Stomach (tissue), 9 donors: ENCODE measurements around the gene ATG4B. TPM values are rescaled to one million over a fixed set of nuclear protein-coding genes. Genes with fewer than 3 reads are reported as not detected.

Source experiments
- DNase-seq, 2 donors: peaks; one replicate each; pipeline versions ENCODE4 v3.0.0 to v3.0.0-alpha.2; 2013 to 2019
- H3K27ac ChIP-seq, 5 donors: fragments of 200-600 bp in 4 of 5; sonication (generic) in 4 of 5; one replicate each; pipeline ENCODE4 v1.5.1; 2013 to 2019; ENCODE audit warnings: mild to moderate bottlenecking in 1 of 5, moderate library complexity in 1 of 5
- H3K27me3 ChIP-seq, 3 donors: fragments of 200-600 bp; sonication (generic); one replicate each; pipeline ENCODE4 v1.5.1; 2017 to 2019; ENCODE audit warnings: mixed run types in 1 of 3
- H3K36me3 ChIP-seq, 4 donors: fragments of 200-600 bp; sonication (generic); 1 replicate in 3 of 4; 2 replicates in 1 of 4; pipeline ENCODE4 v1.5.1; 2016 to 2019
- H3K4me1 ChIP-seq, 4 donors: fragments of 200-600 bp; sonication (generic); one replicate each; pipeline ENCODE4 v1.5.1; 2016 to 2019
- H3K4me3 ChIP-seq, 4 donors: fragments of 200-600 bp; sonication (generic) in 3 of 4; one replicate each; pipeline ENCODE4 v1.5.1; 2016 to 2019; ENCODE audit warnings: mild to moderate bottlenecking in 1 of 4
- H3K9me3 ChIP-seq, 4 donors: fragments of 200-600 bp; sonication (generic); one replicate each; pipeline ENCODE4 v1.5.1; 2016 to 2019
- CTCF ChIP-seq, 7 experiments: fragments of 450-650 bp in 4 of 7; fragments of 200-600 bp in 3 of 7; sonication (generic) in 3 of 7; IDR thresholded peaks; one replicate each; pipeline ENCODE4 v1.5.1; 2016 to 2019; ENCODE audit warnings: antibody characterized with exemption in 7 of 7, control low read depth in 2 of 7, mild to moderate bottlenecking in 1 of 7
- EP300 ChIP-seq: sonication (generic); formaldehyde crosslinking; IDR thresholded peaks from one replicate; pipeline ENCODE4 v1.6.1; 2017; ENCODE audit warnings: antibody characterized with exemption
- POLR2A ChIP-seq, 4 donors: fragments of 450-650 bp; IDR thresholded peaks; one replicate each; pipeline ENCODE4 v1.6.1; 2016; ENCODE audit warnings: antibody characterized with exemption in 4 of 4, control low read depth in 2 of 4, mild to moderate bottlenecking in 1 of 4, moderate library complexity in 1 of 4
- POLR2AphosphoS5 ChIP-seq, 3 donors: sonication (generic); formaldehyde crosslinking; IDR thresholded peaks; one replicate each; pipeline ENCODE4 v1.6.1; 2016; ENCODE audit warnings: antibody characterized with exemption in 3 of 3
- WGBS, 5 donors: extraction: QIAGEN DNeasy Blood & Tissue Kit in 3 of 5; methylation state at CpG; one replicate each; pipeline versions ENCODE4 v1.1.5 to v1.1.7; 2013 to 2018; 5-methylcytosine and 5-hydroxymethylcytosine counted together
- intact Hi-C: fragments of 100-400 bp; cut with DNase I; formaldehyde crosslinking; loops from one replicate; pipeline ENCODE4 v1.15.1; 2023; ENCODE audit warnings: low total_unique reads
- polyA plus RNA-seq, 3 donors: library from polyadenylated mRNA; stranded (reverse); fragments of 200-250 nt; gene quantifications; one replicate each; pipeline ENCODE4 v1.2.3, GENCODE V29; 2013
- total RNA-seq, 5 donors: library from RNA; depleted of rRNA; stranded (reverse); fragments of >200 nt; gene quantifications; one replicate each; pipeline versions ENCODE4 v1.1.0 to v1.2.3, GENCODE V29; 2014 to 2016
- donor health status: healthy with polysubstance abuse.
- donor health status: Bipolar disorder and iron deficiency.
- donor health status: healthy.

Gene ATG4B
- total and polyA plus RNA-seq, 8 donors = 31.5 to 162 (median 61.2) TPM

- WGBS, 5 donors = 95 to 99% (median 96%) methylated on average over 21 of the region's 21 CpGs
- TF ChIP-seq POLR2A (IDR thresholded peaks at IDR 0.05) (no peak), EP300 (no peak), CTCF (IDR thresholded peaks at IDR 0.05) (no peak), POLR2AphosphoS5 (IDR thresholded peaks at IDR 0.05) (no peak)
- H3K36me3 ChIP-seq = peaks cover 44 to 87% (median 79%) of the 10 kb centered on the region in 4 donors
Observed at GRCh38 chr2:241722896-241723454, 85.5 kb downstream of the ATG4B start.

More at GRCh38 chr2:241722896-241723454, 85.5 kb downstream of the ATG4B start:
- no peaks in the 10 kb centered on the region for H3K4me1 ChIP-seq
- no peak for DNase-seq
- intact Hi-C loops = no loop called here
- no peaks in the 10 kb centered on the region for H3K27me3 ChIP-seq
- H3K9me3 ChIP-seq = no peaks in the 10 kb centered on the region
- H3K4me3 ChIP-seq = no peak overlapping the region
- no peak overlapping the region for H3K27ac ChIP-seq

Other genes with a start within 250 kb of the ATG4B start
- gene STK25, start 129.1 kb upstream of the ATG4B start, total RNA-seq = 100 to 1,000 TPM in 4 of 5 donors, 10 to 100 TPM in 1; 93.8 to 446 (median 240) TPM
- gene STK25, start 129.1 kb upstream of the ATG4B start, polyA plus RNA-seq = 100 to 1,000 TPM; 116 to 162 (median 120) TPM
- gene BOK, start 78.9 kb upstream of the ATG4B start, total RNA-seq = 100 to 1,000 TPM in 1 of 5 donors, 10 to 100 TPM in 4; 13.0 to 112 (median 69.4) TPM
- gene BOK, start 78.9 kb upstream of the ATG4B start, polyA plus RNA-seq = 10 to 100 TPM; 14.7 to 31.0 (median 21.6) TPM
- gene THAP4, start 535 bp upstream of the ATG4B start, total RNA-seq = 100 to 1,000 TPM in 1 of 5 donors, 10 to 100 TPM in 4; 16.0 to 172 (median 33.0) TPM
- gene THAP4, start 535 bp upstream of the ATG4B start, polyA plus RNA-seq = 10 to 100 TPM; 53.8 to 64.1 (median 58.9) TPM
- gene DTYMK, start 49.1 kb downstream of the ATG4B start, total RNA-seq = 10 to 100 TPM in 3 of 5 donors, 1 to 10 TPM in 2; 3.5 to 50.0 (median 14.1) TPM
- gene DTYMK, start 49.1 kb downstream of the ATG4B start, polyA plus RNA-seq = 10 to 100 TPM; 16.5 to 29.9 (median 26.9) TPM
- 100 to 1,000 TPM in 2 of 5 donors, 10 to 100 TPM in 3; 29.0 to 160 (median 35.4) TPM for gene ING5, start 64.3 kb downstream of the ATG4B start, total RNA-seq
- gene ING5, start 64.3 kb downstream of the ATG4B start, polyA plus RNA-seq = 10 to 100 TPM; 19.9 to 39.0 (median 25.1) TPM
- 100 to 1,000 TPM in 1 of 5 donors, 10 to 100 TPM in 4; 17.3 to 369 (median 31.2) TPM for gene D2HGDH, start 96.9 kb downstream of the ATG4B start, total RNA-seq
- 10 to 100 TPM; 19.1 to 35.4 (median 19.1) TPM for gene D2HGDH, start 96.9 kb downstream of the ATG4B start, polyA plus RNA-seq
- gene GAL3ST2, start 139.1 kb downstream of the ATG4B start, total RNA-seq = 100 to 1,000 TPM in 1 of 5 donors, not detected in 4; 311 TPM
- gene GAL3ST2, start 139.1 kb downstream of the ATG4B start, polyA plus RNA-seq = not detected
- gene NEU4, start 171.5 kb downstream of the ATG4B start, total RNA-seq = 100 to 1,000 TPM in 1 of 5 donors, not detected in 4; 415 TPM
- under 1 TPM in 1 of 3 donors, not detected in 2; 0.08 TPM for gene NEU4, start 171.5 kb downstream of the ATG4B start, polyA plus RNA-seq
- 1 to 10 TPM in 1 of 5 donors, under 1 TPM in 1, not detected in 3; 0.18 to 2.2 TPM for gene PDCD1, start 221.2 kb downstream of the ATG4B start, total RNA-seq
- gene PDCD1, start 221.2 kb downstream of the ATG4B start, polyA plus RNA-seq = under 1 TPM; 0.31 to 0.76 (median 0.60) TPM
- gene RTP5, start 232.0 kb downstream of the ATG4B start, total RNA-seq = under 1 TPM in 1 of 5 donors, not detected in 4; 0.43 TPM
- gene RTP5, start 232.0 kb downstream of the ATG4B start, polyA plus RNA-seq = under 1 TPM in 1 of 3 donors, not detected in 2; 0.10 TPM